Lung microvascular endothelial cell (primary cell): Measurements from ENCODE around the gene FRMD8. TPM values are rescaled to one million over a fixed set of nuclear protein-coding genes. Genes with fewer than 3 reads are reported as not detected.
"Not testable (repeated sequence)": the region's sequence is repeated elsewhere in the genome, so short reads cannot be mapped to it uniquely, and the experiment has no call there.

ENCODE experiments used
- DNase-seq, 2 donors: peaks; one replicate each; pipeline versions ENCODE4 v3.0.0 to v3.0.0-alpha.2; 2010; ENCODE audit warnings: low read depth in 2 of 2
- total RNA-seq: library from RNA; depleted of rRNA; stranded (reverse); fragments of >200 nt; gene quantifications from 2 replicates; pipeline ENCODE4 v1.2.1, GENCODE V29; 2014

The FRMD8 gene
- total RNA-seq, 1 donor from 2014 or later = 82.9 TPM

DNA sequence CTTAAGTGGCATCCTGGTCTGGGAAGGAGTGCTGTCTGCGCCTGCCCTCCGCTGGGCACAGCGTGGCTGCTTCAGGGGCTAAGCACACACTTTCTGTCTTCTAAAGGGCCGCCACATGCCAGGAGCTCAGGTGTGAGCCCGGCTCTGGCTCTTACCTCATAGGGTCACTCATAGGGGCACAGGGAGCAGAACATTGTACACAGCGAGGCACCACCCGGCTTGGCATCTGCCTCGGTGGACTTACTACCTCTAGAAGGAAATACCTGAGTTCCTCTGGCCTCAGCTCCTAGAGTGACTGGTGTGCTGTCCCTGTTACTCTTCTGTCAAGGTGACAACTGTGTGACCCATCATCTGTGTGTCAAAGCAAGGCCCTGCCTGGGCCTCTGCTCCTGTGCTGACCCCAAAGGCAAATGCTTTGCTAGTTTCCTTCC is 49.6 kb downstream of the FRMD8 start:
- peak; percentile 36 to 47 for DNase-seq

DNA sequence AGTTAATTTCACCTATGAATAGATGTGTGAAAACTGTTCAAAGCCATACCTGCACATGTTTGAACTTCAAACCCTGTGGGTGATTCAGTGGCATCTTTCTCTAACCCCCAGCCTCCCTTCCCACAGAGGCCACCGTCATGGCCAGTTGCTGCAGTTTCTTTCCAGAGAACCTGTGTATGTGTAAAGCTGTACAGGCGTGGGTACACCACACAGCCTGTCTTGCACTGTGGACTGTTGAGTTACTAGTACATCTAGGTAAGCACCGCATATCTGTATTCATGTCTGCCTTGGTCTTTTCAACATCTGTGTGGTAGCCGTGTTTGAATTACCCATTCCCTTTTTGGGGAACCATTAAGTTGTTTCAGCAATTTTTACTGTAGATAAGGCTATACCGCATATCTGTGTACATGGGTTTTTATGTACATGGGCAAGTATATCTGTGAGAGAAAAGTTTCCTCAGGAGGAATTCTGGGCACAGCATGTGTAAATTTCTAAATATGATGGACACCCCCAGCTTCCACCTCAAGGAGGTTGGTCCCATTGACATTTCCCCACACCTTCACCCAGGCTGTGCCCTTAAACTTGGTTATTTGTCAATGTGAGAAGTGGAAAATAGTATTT is 50.1 kb downstream of the FRMD8 start:
- peak; percentile 38 to 49 for DNase-seq

DNA sequence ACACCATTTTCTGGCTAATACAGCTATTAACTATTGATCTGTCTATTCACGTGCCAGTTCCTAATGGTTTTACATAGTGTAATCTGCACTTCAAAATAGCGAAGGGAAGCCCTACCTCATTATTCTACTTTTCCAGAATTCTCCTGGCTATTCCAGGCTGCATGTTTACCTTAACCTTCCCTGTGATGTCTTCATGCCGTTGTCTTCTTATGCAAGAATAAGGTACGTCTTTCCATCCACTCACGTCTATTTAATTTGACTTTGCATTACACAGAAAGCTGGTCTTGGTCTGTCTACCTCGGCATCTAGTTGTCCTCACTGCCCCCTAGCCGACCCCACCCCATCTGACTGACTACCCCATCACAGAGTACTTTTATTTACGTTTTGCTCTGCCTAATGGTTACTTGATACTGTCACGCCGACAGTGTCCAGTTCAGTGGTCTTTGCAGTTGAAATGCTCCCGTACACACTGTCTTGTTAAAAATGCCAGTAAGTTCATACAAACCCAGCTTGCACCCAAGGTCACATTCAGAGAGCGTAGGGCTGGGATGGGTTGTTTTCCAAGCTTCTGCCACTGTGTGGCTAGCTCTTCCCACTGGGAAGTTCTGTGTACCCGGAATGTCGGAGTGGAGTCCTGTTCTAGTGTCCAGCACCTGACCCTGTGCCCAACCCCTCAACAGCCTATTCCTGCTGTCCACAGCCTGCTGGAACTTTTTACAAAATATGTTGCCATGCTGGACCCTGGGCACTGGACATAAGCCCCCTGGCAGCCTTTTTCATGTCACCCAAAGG is 51.2 kb downstream of the FRMD8 start:
- peak; percentile 34 to 51 for DNase-seq

GRCh38 chr11:65438257-65439151 is 52.1 kb downstream of the FRMD8 start:
- peak; percentile 11 to 27 for DNase-seq

- DNase-seq = peak; percentile 32 to 40
Observed at GRCh38 chr11:65439331-65440181, 53.1 kb downstream of the FRMD8 start.

DNA sequence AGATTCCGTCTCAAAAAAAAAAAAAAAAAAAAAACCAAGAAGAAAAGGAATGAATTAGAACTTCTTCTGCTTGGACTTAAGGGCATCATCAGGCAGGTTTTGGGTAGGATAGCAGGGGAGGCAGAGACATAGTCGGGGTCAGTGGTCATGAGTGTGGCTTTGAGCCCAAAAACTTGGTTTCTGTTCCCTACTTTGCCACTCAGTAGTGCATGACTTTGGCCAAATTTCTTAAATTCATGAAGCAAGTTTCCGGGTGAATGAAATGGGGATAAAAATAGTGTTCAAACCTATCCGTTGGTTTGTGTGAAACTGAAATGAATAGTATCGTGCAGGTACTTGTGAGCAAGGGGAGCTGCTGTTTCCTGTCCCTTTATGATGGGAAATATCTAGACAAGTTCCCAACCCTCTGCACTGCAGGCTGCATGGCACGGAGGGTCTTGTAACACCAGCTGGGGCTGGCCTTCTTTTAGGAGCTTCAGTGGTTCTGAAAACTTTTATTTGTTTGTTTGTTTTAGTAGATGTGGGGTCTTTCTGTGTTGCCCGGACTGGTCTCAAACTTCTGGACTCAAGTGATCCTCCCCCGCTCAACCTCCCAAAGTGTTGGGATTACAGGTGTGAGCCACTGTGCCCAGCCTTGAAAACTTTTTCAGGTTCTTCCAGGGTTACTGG is 54.5 kb downstream of the FRMD8 start:
- DNase-seq = peak; percentile 38 to 57

DNA sequence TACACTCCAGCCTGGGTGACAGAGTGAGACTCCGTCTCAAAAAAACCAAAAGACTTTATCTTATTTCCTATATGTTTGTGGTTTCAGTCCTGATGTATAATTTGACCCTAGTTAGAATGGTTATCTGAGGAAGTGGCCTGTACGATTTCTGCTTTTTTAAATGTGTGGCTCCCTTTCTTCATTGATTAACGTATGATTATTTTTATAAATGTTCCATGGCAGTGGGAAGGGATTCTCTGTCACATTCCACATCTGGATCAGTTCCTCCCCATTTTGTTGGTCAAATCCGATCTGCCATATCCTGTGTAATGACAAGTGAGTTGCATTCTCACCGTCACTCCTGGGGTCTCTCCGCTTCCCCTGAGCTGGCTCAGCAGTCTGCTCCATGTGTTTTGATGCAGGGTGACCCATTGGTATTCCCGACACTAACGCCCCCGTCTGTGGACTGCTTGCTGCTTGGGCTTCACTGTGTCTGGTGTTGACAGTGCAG is 56.5 kb downstream of the FRMD8 start:
- peak; percentile 36 to 50 for DNase-seq

GRCh38 chr11:65444314-65445051 is 58.0 kb downstream of the FRMD8 start:
- peak; percentile 39 to 56 for DNase-seq

- DNase-seq = peak; percentile 53 to 55
Observed at GRCh38 chr11:65445101-65445603, 58.7 kb downstream of the FRMD8 start.

GRCh38 chr11:65445604-65446445 is 59.4 kb downstream of the FRMD8 start:
- peak; percentile 51 to 58 for DNase-seq

- peak; percentile 51 to 61 for DNase-seq
Observed at GRCh38 chr11:65446446-65447277, 60.2 kb downstream of the FRMD8 start.

DNA sequence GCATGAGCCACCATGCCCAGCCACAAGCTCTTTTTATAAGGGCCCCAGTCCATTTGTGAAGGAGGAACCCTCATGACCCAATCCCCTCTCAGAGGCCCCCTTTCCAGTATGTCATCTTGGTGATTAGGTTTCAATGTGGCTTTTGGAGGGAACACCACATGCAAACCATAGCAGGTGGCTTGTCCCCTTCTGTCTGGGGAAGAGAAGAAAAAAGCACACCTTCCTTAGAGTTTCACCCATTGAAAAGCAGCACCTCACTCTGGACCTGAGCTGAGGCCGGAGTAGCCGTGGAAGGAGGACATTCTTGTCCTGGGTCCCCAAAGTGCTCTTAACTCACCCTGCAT is 61.6 kb downstream of the FRMD8 start:
- no peak for DNase-seq

DNA sequence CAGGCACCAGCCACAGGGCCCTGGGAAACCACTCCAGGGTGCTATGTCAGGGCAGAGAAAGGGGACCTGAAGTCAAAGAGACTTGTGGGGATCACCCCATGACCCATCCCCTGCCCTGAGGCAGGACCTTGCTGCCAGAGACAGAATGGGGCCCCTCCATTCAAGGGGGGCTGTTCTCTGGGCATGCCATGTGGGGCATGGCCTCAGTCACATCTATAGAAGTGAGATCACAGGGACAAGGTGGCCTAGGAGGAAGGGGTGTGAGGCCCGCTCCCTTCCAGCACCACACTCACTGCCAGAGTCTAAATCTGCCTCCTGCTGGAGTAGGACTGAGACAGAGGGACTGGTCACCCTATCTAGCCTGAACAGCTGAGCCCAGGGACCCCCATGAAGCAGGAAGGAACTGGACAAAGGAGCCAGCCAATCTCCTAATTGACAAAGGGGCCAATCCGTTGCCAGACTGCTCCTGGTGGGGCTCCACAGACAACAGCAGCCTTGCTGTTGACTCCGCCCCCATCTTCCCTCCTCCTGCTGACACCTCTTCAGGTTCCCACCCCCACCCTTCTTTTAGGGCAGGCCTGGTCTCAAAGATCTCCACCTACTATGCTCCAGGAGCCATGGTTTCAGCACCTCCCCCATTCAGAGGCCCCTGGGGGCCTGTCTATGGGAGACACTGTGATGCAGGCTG is 62.1 kb downstream of the FRMD8 start:
- peak; percentile 58 to 61 for DNase-seq

GRCh38 chr11:65451301-65451700 is 64.9 kb downstream of the FRMD8 start:
- not testable (repeated sequence) for DNase-seq

- DNase-seq = not testable (repeated sequence)
Observed at GRCh38 chr11:65452259-65452658, 65.8 kb downstream of the FRMD8 start.

DNA sequence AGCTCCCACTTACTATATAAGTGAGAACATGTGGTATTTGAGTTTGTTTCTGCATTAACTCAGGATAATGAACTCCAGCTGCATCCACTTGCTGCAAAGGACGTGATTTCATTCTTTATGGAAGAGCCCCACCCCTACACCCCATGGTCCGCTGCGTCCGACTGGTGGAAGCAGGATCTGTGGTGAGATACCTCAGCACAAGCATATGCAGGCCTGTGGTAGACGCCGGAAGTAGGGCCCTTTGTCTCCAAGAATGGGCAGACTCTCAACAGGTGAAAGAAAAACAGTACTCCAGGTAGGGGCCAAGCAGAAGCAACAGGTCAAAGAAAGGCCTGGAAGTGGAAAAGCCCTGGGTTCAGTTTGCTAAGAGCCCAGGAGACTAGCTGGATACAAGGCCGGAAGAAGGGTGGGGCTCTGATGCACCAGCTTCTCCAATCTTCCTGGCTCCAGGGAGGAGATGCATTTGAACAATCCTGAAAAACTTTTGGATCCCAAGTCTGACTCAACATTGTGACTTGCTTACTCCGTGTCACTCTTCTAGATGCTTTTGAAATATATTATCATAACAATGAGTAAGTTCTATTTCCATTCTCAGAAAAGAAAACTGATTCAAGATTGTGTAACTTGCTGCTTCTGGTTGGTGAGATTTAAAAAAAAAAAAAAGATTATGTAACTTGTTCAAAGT is 66.5 kb downstream of the FRMD8 start:
- DNase-seq = peak in 1 of 2 donors; percentile 70
